Neural cell (in vitro differentiated cells): ENCODE data around the gene BMP8B.

Experiments
- CTCF ChIP-seq: fragments of 450-650 bp; IDR thresholded peaks from 2 replicates; pipeline ENCODE4 v1.5.1; 2014; ENCODE audit warnings: antibody characterized with exemption, mild to moderate bottlenecking, moderate library complexity; ENCODE audit not compliant: poor library complexity, severe bottlenecking
- EZH2 ChIP-seq: fragments of 200-600, 300-800 bp; shearing (Covaris generic), sonication (generic); IDR thresholded peaks from 2 replicates; pipeline ENCODE4 v1.6.1; 2014; ENCODE audit warnings: antibody characterized with exemption, low read length, borderline replicate concordance, mild to moderate bottlenecking; ENCODE audit not compliant: insufficient read depth, poor library complexity, severe bottlenecking

GRCh38 chr1:39781349-39781715 is 7.3 kb downstream of the BMP8B start:
- TF ChIP-seq CTCF (no peak), EZH2 (no peak)
